HT-29 (cell line): ENCODE data around the gene GPC5. TPM values are rescaled to one million over a fixed set of nuclear protein-coding genes. Genes with fewer than 3 reads are reported as not detected.
"Not testable (repeated sequence)": the region's sequence is repeated elsewhere in the genome, so short reads cannot be mapped to it uniquely, and the experiment has no call there.

ENCODE experiments used
- DNase-seq: peaks from one replicate; pipeline ENCODE4 v3.0.0-alpha.2; 2015; ENCODE audit warnings: low spot score
- total RNA-seq: library from RNA; depleted of rRNA; stranded (reverse); fragments of >200 nt; shearing (Covaris generic); gene quantifications from 2 replicates; pipeline ENCODE4 v1.2.3, GENCODE V29; 2014

Gene GPC5
- total RNA-seq, 1 experiment from 2014 or later = not detected

DNA sequence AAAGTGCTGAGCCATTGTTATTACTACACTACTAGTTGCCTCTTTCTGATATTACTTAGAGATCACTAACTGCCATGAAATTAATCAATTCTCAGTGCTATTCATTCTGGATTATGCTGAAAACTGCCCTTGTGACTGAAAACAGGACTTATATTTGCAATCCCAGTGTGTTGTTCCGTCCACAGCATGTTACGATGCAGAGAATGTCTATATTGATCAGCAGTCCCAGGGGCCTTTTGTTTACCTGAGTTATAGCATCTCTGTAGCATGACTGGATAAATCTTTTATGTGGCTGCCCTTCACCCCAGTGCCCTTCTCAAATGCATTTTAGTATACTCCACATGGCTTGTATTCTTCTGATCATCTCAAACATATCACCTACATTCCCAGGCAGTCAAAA lies 251.0 kb downstream of the GPC5 start:
- DNase-seq = no peak

DNA sequence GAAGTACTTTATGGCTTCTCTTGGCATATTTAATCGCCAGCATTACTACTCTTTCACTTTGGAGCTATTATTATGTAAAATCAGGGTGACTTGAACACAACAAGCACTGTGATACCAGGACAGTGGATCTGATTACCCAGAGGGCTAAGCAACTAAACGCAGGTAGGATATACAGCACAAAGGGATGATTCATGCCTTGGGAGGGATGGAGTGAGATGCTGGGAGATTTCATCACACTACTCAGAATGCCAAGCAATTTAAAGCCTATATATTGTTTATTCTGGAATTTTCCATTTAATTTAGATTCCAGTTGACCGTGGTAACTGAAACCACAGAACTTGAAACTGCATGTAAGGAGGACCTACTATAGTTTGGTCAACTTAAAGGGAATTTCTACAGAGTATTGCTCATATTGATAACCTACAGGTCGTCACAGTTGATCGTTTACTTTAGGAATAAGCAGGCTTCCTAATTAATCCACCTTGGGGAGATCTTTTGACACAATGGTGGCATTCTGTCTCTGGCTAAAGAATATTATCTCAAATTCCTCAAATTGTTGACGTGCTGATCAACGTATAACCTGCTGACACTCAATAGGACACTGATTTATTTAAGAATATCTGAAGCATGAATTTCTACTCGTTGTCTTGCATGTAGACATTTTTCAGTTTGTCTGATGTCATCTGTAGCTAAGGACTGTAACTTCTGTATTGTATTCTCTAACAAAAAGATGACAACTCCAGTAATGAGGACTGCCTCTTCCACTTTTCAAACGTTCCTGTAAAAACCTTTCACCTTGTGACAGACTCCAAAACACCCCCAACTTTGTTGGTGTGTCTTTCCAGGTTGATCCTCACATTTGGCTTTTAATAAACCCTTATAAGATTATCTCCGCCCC lies 254.2 kb downstream of the GPC5 start:
- DNase-seq = no peak

DNA sequence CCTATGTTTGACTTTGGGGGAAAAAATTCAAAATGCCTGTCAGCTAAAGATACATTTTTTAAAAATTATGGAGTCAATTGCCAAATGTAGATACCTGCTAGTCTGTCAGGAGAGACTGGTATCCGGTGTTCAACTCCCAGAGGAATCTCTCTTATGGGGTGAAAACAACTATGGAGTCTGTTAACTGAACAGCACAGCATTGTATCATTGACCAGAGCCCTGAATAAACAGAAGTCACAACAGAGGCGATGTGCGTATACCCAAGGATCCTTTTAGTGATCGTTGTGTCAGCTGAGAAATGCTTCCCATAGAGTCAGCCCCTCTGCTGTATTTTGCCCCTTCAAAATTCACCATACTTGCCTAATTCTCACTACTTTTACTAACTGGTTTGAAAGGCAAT lies 257.3 kb downstream of the GPC5 start:
- no peak for DNase-seq

DNA sequence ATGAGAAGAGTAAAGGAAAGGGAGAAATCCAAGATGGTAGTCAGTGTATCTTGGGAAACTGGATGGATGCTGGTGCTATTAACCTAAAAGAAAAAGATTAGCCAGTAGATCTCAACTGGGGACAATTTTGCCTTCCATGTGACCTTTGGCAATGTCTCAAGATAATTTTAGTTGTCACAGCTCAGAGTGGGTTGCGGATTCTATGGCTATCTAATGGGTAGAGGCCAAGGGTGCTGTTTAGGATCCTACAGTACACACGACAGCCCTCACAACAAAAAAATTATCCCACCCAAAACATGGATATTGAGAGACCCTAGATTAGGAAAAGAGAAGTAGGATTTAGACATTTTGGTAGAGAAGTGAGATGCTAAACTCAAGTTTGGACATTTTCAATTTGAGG lies 258.9 kb downstream of the GPC5 start:
- no peak for DNase-seq

DNA sequence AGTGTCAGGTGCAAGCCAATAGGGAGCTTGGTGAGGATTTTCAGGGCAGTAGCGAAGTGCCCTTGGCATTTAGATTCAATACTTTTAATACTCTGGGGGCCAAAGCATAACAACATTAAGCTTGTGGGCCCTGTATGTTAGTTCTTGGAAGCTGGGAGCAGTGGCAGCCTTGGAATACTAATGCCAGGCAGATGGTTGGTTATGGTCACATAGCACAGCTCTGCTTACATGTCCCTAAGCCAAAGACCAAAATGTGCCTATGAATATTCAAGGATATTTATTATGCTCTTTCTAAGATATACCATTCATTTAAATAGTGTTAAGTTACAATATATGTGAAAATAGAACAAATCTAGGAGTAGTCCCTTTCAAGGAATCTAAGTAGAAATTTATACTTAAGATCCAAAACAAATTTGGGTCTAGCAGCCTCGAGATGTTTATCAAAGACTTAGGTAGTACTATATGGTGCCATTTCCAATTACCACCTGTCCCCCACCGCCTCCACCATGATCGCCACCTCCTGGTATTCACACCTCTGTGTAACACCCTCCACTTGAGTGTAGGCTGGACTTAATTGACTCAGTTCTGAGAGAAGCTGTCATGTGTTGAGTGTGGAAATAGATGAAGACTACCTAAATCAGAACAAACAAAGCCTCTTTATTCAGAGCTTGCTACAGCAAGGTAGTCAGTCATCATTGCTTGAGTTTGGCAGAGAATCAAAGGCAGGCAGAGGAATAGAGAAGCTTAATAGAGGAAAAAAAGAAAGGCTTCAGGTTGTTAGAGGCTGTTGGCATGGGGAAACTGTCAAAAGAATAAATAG lies 261.0 kb downstream of the GPC5 start:
- DNase-seq = no peak

DNA sequence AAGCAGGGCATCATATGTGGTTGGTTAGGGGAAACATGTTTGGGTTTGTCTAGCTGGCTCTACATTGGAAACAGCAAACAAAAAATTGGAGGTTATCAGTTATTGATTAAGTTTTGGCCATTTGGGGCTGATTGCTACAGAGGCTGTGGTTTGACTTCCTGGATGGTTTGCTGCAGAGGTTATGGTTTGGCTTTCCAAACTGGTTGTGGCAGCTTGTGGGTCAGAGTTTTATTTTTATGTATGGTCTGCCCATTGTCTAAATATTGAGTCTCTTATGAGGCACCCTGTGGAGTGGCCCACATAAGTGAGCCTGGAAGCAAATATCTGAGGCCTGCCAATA lies 261.6 kb downstream of the GPC5 start:
- no peak for DNase-seq

DNA sequence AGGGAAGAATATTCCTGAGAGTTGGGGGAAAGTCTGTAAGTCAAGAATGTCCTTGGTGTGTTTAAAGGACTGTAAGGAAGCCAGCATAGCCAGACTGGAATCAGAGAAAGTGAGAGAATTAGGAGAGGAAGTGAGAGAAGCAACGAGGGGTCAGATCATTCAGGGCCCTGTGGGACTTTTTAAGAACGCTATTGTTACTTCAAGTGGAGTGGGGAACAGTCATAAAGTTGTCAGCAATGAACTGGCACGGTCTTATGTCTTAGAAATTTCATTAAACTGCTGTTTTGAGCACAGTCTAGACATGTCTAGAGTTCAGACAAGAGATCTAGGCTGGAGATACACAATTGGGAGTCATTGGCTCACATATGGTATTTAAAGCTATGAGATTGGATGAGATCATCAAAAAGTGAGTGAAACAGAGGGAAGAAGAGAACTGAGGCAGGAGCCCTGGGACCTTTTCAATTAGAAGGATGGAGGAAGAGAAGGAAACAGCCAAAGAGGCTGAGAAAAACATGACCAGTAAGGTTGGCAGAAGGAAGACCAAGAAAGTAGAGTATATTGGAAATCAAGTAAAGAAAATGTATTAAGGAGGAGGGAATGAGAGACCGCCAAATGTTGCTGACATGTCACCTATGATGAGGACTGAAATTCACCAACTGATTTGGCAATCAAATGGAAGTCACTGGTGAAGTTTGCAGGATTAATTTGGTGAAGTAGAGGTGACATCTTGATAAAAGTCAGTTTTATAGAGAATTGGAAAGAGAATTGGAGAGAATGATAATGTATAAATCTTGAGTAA lies 263.5 kb downstream of the GPC5 start:
- DNase-seq = no peak

DNA sequence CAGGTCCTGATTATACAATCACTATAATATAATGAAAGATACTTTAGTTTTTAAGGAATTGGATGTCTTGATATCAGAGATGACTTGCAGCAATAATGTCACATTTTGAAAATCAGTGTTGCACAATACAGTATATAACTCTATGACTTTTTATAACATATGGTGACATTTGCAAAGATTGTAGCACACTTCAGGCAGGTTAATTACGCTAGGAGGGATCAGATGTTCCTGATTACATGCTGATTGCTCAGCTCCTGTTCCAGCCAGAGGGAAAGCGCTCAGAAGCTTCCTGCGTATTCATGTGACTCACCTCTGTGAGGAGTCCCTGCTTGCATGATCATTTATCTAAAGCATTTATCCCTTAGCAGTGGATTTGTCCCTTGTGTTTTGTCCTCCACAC lies 265.6 kb downstream of the GPC5 start:
- DNase-seq = no peak

DNA sequence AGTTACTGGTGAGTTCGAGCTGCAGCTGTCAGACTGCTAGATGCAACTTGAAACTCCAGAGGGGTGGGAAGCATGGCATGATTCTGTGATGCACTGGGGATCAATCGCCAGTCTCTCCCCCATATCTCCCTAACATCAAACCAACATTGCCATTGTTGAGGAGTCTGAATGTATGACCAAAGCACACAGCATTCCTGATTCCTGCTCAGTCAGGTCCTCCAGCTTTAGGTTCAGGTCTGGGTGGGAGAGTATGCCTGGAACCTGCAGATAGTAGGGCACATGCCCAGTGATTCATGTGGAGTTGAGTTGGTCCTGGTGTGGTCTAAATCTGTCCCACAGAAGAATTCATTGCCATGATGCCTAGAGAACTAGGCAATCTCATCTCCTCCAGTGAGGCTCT lies 269.1 kb downstream of the GPC5 start:
- no peak for DNase-seq

DNA sequence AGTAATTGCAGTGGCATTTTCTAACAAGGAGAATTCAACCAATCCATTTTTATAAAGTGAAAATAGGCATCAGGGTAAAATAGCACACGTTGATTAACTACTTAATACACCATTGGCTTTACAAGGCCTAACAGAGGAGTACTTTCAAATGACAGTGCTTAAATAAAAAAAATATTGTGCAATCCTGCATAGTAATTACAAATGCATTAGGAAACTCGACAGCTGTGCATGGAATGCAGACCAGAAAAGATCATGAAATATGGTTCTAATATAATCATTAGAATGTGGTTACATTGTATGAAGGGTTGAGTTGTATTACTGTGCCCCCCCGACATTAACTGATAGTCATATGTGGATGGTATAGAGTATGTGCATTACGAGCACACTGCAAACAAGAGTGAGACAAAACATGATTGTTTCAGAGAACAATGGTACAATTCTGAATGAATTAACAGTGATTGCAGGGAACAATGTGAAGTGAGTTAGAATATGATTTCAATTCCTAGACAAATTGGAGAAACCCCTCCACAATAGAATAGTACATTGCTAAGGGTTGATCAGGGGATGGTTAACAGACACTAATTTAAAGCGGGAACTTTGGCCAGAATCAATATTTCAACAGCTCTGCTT lies 270.6 kb downstream of the GPC5 start:
- no peak for DNase-seq

DNA sequence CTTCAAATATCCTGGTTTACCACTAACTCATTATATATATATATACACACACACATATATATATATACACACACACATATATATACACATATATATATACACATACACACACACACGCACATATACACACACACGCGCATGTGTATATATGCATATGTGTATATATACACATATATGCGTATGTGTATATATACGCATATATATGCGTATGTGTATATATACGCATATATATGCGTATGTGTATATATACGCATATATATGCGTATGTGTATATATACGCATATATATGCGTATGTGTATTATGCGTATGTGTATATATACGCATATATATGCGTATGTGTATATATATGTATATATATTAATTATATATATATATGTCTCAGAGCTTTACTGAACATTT lies 275.9 kb downstream of the GPC5 start:
- not testable (repeated sequence) for DNase-seq

DNA sequence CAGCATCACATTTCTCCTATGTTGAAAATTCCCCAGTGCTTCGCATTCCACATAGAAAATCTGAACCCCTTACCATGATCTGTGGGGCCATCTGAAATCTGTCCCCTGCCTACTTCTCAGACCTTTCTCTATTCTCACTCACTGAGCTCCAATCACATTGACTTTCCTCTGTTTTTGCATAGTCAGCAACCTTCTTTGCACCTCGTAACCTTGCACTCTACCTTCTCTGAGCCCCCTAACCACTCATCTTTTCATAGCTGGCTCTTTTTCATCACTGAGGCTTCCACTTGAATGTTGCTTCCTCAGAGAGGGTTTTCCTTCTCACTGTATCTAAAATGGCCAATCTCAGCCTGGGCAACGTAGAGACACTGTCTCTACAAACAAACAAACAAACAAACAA lies 286.3 kb downstream of the GPC5 start:
- DNase-seq = no peak

DNA sequence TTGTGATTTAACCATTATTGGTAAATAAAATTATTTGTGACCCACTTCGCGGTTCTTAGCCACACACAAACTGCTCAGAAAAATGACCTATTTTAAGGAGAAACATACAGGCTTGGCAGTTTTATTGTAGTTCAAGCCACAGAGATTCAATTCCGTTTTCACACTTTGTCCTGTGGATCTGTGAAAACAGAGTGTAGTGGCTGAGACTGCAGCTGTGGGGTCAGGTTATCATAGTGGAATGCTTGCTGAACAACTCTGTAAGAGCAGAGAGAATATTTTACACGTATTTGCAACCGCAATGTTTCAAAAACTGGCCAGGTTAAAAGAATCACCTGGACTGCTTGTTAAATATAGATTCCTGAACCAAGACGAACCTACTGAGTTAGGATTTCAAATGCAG lies 292.5 kb downstream of the GPC5 start:
- no peak for DNase-seq

DNA sequence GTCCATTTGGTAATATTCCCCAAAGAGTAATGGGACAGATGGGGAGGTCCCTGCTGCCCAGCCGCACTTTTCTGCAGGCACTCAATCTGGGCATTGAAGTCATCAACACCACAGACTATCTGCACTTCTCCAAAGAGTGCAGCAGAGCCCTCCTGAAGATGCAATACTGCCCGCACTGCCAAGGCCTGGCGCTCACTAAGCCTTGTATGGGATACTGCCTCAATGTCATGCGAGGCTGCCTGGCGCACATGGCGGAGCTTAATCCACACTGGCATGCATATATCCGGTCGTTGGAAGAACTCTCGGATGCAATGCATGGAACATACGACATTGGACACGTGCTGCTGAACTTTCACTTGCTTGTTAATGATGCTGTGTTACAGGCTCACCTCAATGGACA lies 295.0 kb downstream of the GPC5 start:
- DNase-seq = no peak

DNA sequence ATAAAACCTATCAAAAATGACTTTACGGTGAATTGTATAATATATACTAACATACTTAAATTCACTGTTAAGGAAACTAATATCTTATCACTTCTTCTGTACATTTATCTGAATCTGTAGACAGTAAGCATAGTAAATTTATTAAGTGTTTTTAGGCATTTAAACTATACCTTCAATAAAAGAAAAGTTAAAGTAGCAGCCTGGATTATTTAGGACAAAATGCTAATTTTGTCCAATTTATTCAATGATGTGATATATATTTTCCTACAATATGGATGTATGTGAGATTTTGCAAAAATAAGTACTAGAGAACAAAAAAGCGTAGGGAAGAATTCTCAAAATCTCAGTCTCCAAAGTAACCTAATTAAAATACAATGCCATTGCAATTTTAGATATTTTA lies 299.9 kb downstream of the GPC5 start:
- DNase-seq = no peak

DNA sequence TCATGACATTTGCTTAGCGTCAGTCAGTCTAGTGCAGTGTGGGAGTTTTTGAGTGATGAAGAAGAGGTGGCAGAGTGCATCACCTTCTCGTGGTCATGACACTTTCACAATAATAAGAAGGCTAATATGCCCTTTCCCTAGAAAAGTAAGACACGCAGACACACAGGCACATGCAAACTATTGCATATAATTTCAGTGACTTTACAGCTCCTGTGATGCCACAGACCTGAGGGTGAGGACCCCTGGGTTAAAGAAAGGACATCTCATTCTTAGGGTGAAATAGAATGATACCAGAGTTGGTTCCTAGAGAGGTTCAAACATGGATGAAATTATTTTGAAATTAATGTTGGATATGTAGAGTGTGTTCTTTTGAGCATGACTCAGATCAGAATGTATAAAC lies 300.3 kb downstream of the GPC5 start:
- DNase-seq = no peak

DNA sequence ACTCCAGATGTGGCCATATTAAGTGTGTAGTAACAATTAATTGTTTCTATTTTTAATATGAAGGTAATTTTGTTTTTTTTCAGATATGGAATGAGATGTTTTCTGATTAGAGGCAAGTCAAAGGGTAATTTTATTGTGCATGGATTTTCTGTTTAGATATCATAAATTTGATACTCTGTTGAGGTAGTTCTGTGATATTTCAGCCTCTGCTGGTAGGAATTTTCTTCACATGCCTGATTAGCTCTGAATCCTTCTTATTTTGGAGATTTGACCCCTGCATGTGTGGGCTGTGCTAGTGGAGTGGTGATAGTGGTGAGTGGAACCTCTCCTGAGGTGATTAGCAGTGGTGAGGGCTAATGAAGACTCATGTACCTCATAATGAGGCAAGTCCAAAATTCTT lies 301.4 kb downstream of the GPC5 start:
- no peak for DNase-seq

DNA sequence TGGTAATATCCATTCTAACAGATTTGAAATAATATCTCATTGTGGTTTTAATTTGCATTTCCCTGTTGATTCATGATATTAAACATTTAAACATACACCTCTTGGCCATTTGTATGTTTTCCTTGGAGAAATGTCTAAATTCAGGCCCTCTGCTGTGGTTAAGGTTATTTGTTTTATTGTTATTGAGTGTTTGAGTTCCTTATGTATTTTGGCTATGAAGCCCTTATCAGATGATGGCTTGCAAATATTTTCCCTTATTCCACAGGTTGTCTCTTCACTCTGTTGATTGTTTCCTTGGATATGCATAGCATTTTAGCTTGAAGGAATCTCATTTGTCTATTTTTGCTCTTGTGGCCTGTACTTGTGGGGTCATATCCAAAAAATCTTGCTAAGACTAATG lies 303.6 kb downstream of the GPC5 start:
- DNase-seq = no peak

DNA sequence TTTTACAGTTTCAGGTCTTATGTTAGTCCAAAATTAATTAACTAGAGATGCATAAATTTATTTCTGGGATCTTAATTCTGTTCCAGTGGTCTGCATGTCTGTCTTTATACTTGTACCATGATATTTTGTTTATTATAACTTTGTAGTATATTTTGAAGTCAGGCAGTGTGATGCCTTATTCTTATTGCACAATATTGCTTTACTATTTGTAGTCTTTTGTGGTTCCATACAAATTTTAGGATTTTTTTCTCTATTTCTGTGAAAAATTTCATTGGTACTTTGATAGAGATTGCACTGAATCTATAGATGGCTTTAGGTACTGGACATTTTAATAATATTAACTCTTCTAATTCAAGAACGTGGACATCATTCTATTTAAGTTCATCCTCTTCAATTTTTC lies 304.0 kb downstream of the GPC5 start:
- DNase-seq = no peak

DNA sequence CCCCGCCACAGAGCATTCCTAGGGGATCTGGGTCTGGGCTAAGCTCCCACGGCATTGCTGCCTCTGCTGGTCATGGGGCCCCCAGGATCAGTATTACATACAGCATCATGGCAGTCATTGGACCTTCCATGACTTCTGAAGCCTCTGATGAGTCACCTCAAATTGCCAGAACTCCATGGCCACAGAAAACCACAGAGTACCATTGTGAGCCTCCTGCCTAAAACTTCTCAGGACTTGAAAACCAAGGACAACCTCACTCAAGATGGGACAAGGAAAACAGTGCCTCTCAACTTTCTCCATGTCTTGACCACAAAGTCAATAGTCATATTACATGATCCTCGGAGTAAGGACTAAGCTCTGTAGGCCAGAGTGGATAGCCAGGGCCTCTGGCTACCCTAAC lies 306.0 kb downstream of the GPC5 start:
- no peak for DNase-seq

DNA sequence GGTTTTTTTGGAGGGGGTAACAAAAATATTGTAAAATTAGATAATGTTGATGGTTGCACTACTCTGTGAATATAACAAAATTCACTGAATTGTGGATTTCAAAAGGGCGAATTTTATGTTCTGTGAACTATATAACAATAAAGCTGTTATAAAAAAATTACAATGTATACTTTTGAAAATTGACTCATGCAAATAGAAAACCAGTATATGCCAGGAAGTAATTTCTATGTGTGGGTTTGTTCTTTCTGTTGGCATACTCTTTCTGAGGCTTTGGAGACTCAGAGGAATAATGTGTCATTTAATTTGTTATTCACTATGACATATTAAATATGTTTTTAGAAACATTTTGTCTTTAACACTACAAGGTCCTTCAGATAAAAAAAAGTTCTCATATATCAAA lies 310.1 kb downstream of the GPC5 start:
- no peak for DNase-seq

DNA sequence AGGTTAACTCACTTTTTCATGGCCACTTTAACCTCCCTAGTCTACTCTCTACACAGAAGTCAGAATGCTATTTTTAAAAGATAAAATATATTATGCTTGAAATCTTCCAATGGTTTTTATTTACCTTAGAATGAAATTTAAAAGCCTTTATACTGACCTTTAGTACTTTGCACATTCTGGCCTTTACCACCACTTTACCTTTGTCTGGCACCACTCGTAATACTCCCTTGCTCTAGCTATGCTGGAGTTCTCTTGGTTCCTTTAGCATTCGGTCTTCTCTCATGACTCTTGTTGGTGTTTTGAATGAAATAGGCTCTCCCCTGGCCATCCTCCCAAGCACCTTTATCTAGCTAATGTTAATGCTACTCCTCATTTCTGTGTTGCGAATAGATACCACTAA lies 310.8 kb downstream of the GPC5 start:
- no peak for DNase-seq
